HCT116 (cell line): ENCODE data around the gene BRS3.

Experiments used
- POLR2A ChIP-seq: IDR thresholded peaks from 2 replicates; pipeline ENCODE4 v1.7.0; 2011; ENCODE audit warnings: borderline replicate concordance; ENCODE audit not compliant: insufficient read depth, insufficient read length; ENCODE audit errors: extremely low read depth
- REST ChIP-seq: IDR thresholded peaks from 2 replicates; pipeline ENCODE4 v1.6.1; 2012; ENCODE audit warnings: low read depth
- TF ChIP-seq, protein P1 (sequence below), 3 experiments: fragments of 200-600 bp in 1 of 3; sonication (generic) in 1 of 3; IDR thresholded peaks in 2 of 3; conservative IDR thresholded peaks in 1 of 3; 2 replicates each; pipeline ENCODE4 v1.5.1; 2012 to 2017; ENCODE audit warnings: low read depth in 2 of 3, low read length in 2 of 3, antibody characterized with exemption in 1 of 3, borderline replicate concordance in 1 of 3, control low read depth in 1 of 3, mild to moderate bottlenecking in 1 of 3, mixed read lengths in 1 of 3, mixed run types in 1 of 3, moderate library complexity in 1 of 3; ENCODE audit not compliant: insufficient read depth in 1 of 3

- TF ChIP-seq POLR2A = no peak
- TF ChIP-seq REST = no peak
- TF ChIP-seq, protein P1, sequence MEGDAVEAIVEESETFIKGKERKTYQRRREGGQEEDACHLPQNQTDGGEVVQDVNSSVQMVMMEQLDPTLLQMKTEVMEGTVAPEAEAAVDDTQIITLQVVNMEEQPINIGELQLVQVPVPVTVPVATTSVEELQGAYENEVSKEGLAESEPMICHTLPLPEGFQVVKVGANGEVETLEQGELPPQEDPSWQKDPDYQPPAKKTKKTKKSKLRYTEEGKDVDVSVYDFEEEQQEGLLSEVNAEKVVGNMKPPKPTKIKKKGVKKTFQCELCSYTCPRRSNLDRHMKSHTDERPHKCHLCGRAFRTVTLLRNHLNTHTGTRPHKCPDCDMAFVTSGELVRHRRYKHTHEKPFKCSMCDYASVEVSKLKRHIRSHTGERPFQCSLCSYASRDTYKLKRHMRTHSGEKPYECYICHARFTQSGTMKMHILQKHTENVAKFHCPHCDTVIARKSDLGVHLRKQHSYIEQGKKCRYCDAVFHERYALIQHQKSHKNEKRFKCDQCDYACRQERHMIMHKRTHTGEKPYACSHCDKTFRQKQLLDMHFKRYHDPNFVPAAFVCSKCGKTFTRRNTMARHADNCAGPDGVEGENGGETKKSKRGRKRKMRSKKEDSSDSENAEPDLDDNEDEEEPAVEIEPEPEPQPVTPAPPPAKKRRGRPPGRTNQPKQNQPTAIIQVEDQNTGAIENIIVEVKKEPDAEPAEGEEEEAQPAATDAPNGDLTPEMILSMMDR (IDR thresholded peaks at IDR 0.05 in 2 of 3, conservative IDR thresholded peaks at IDR 0.05 in 1 of 3; ENCODE audit: borderline replicate concordance in 1 of 3, insufficient read depth in 1 of 3, low read depth in 2 of 3, low read length in 2 of 3) = no peak
These were observed 31.6 kb upstream of the BRS3 start for GRCh38 chrX:136456133-136456532.
